Subcutaneous adipose tissue (tissue), 4 donors: Measurements from ENCODE around the gene PTPN7. TPM values are rescaled to one million over a fixed set of nuclear protein-coding genes. Genes with fewer than 3 reads are reported as not detected.

ENCODE experiments used
- CTCF ChIP-seq: fragments of 450-650 bp; IDR thresholded peaks from one replicate; pipeline ENCODE4 v1.5.1; 2016; ENCODE audit warnings: low read depth, mild to moderate bottlenecking, control low read depth, antibody characterized with exemption, moderate library complexity
- total RNA-seq, 4 donors: library from RNA; depleted of rRNA; stranded (reverse); fragments of >200 nt; gene quantifications; one replicate each; pipeline ENCODE4 v1.1.0, GENCODE V29; 2016

PTPN7 gene
- total RNA-seq, 4 donors from 2014 or later = 1.8 to 21.8 (median 2.6) TPM; not detected in 1

GRCh38 chr1:202121006-202121405, 39.4 kb downstream of the PTPN7 start:
- no peak for TF ChIP-seq CTCF

- TF ChIP-seq CTCF = no peak
These were observed 42.5 kb downstream of the PTPN7 start for GRCh38 chr1:202117898-202118371.

GRCh38 chr1:202116287-202116686, 44.1 kb downstream of the PTPN7 start:
- no peak for TF ChIP-seq CTCF

- TF ChIP-seq CTCF = no peak
These were observed 46.6 kb downstream of the PTPN7 start for GRCh38 chr1:202113690-202114300.

GRCh38 chr1:202112859-202113689, 47.3 kb downstream of the PTPN7 start:
- no peak for TF ChIP-seq CTCF

- no peak for TF ChIP-seq CTCF
These were observed 49.4 kb downstream of the PTPN7 start for GRCh38 chr1:202110977-202111376.
